CD4-positive, alpha-beta T cell treated with Interleukin-10 for 1 hour (primary cell): Measurements from ENCODE around the gene RNU5D-1.
A peak's percentile ranks its signal among the peaks of the same experiment; 100 is the strongest.
"Not testable (repeated sequence)": the region's sequence is repeated elsewhere in the genome, so short reads cannot be mapped to it uniquely, and the experiment has no call there.

Source experiments
- DNase-seq: peaks from one replicate; pipeline ENCODE4 v3.0.0-alpha.2; 2020

RNU5D-1 gene

GRCh38 chr1:44730741-44731512 is at the start of gene RNU5D-1:
Gene RNU5D-1 (minus strand): TSS chr1:44731170.
- DNase-seq: peak; percentile 95

- no peak for DNase-seq
Measured at GRCh38 chr1:44780583-44781121, 49.7 kb upstream of the RNU5D-1 start.

GRCh38 chr1:44778705-44779576 is 48.0 kb upstream of the RNU5D-1 start:
- no peak for DNase-seq

- no peak for DNase-seq
Measured at GRCh38 chr1:44777969-44778635, 47.1 kb upstream of the RNU5D-1 start.

GRCh38 chr1:44777547-44777946 is 46.6 kb upstream of the RNU5D-1 start:
- DNase-seq: no peak

GRCh38 chr1:44776730-44777068 is 45.7 kb upstream of the RNU5D-1 start:
- no peak for DNase-seq

GRCh38 chr1:44775930-44776729 is 45.2 kb upstream of the RNU5D-1 start:
- peak; percentile 38 for DNase-seq

- peak; percentile 92 for DNase-seq
Measured at GRCh38 chr1:44775078-44775929, 44.3 kb upstream of the RNU5D-1 start, which contains the start of gene RPS8. Gene RPS8 (plus strand): TSS chr1:44775540. CDS start chr1:44775597, 57 bp downstream.

- not testable (repeated sequence) for DNase-seq
Measured at GRCh38 chr1:44766421-44766820, 35.5 kb upstream of the RNU5D-1 start.

GRCh38 chr1:44760876-44761275 is 29.9 kb upstream of the RNU5D-1 start:
- no peak for DNase-seq

GRCh38 chr1:44759077-44759476 is 28.1 kb upstream of the RNU5D-1 start:
- no peak for DNase-seq

- no peak for DNase-seq
Measured at GRCh38 chr1:44757420-44757819, 26.4 kb upstream of the RNU5D-1 start.

- DNase-seq: no peak
Measured at GRCh38 chr1:44747878-44748277, 16.9 kb upstream of the RNU5D-1 start.

GRCh38 chr1:44743211-44743610 is 12.2 kb upstream of the RNU5D-1 start:
- no peak for DNase-seq

GRCh38 chr1:44740179-44740617 is 9.2 kb upstream of the RNU5D-1 start:
- no peak for DNase-seq

- DNase-seq: peak; percentile 97
Measured at GRCh38 chr1:44739307-44740178, 8.6 kb upstream of the RNU5D-1 start, which contains the start of gene KIF2C. Gene KIF2C (plus strand): TSS chr1:44739837. CDS start chr1:44739933, 96 bp downstream.

GRCh38 chr1:44738953-44739306 is 8.0 kb upstream of the RNU5D-1 start:
- DNase-seq: not testable (repeated sequence)

- DNase-seq: no peak
Measured at GRCh38 chr1:44735992-44736391, 5.0 kb upstream of the RNU5D-1 start.

- no peak for DNase-seq
Measured at GRCh38 chr1:44733784-44734183, 2.8 kb upstream of the RNU5D-1 start.

- no peak for DNase-seq
Measured at GRCh38 chr1:44733365-44733764, 2.4 kb upstream of the RNU5D-1 start.
